SK-N-SH treated with all-trans-retinoic acid at 6 μM for 48 hours (cell line): ENCODE data around the gene TMEM184A.

ENCODE experiments used
- ARNTL ChIP-seq: fragments of 450-650 bp; formaldehyde crosslinking; IDR thresholded peaks from 2 replicates; pipeline ENCODE4 v1.5.0; 2020; ENCODE audit warnings: low read depth, mild to moderate bottlenecking, moderate library complexity, borderline replicate concordance
- BACH2 ChIP-seq: fragments of 250-450 bp; sonication (Bioruptor Pico); IDR thresholded peaks from 2 replicates; pipeline ENCODE4 v1.9.0; 2021; ENCODE audit warnings: mild to moderate bottlenecking, borderline replicate concordance
- CSDC2 ChIP-seq: fragments of 250-450 bp; sonication (Bioruptor Pico); IDR thresholded peaks from 2 replicates; pipeline ENCODE4 v1.5.0; 2020; ENCODE audit warnings: mild to moderate bottlenecking, moderate library complexity
- ESRRG ChIP-seq: fragments of 250-450 bp; sonication (Bioruptor Pico); IDR thresholded peaks from 2 replicates; pipeline ENCODE4 v1.6.1; 2021; ENCODE audit warnings: mild to moderate bottlenecking
- ISL1 ChIP-seq: fragments of 250-450 bp; sonication (Bioruptor Pico); IDR thresholded peaks from 2 replicates; pipeline ENCODE4 v2.1.2; 2022; ENCODE audit warnings: mild to moderate bottlenecking, moderate library complexity
- PPARA ChIP-seq: fragments of 250-450 bp; sonication (Bioruptor Pico); IDR thresholded peaks from 2 replicates; pipeline ENCODE4 v1.5.0; 2020; ENCODE audit warnings: mild to moderate bottlenecking, borderline replicate concordance
- RARB ChIP-seq: fragments of 250-450 bp; sonication (Bioruptor Pico); IDR thresholded peaks from 2 replicates; pipeline ENCODE4 v1.8.0; 2021; ENCODE audit warnings: mild to moderate bottlenecking, moderate library complexity
- SNAI2 ChIP-seq: fragments of 250-450 bp; sonication (Bioruptor Pico); IDR thresholded peaks from 2 replicates; pipeline ENCODE4 v1.5.0; 2020; ENCODE audit warnings: mild to moderate bottlenecking, moderate library complexity
- ZFP30 ChIP-seq: fragments of 450-650 bp; formaldehyde crosslinking; IDR thresholded peaks from 2 replicates; pipeline ENCODE4 v1.5.0; 2022; ENCODE audit warnings: mild to moderate bottlenecking, moderate library complexity
- ZNF70 ChIP-seq: fragments of 450-650 bp; formaldehyde crosslinking; IDR thresholded peaks from 2 replicates; pipeline ENCODE4 v1.5.0; 2020; ENCODE audit warnings: mild to moderate bottlenecking, moderate library complexity
- ZNF8 ChIP-seq: fragments of 450-650 bp; formaldehyde crosslinking; IDR thresholded peaks from 2 replicates; pipeline ENCODE4 v1.5.0; 2020; ENCODE audit warnings: mild to moderate bottlenecking, moderate library complexity
- TF ChIP-seq, protein P1 (sequence below): fragments of 250-450 bp; sonication (Bioruptor Pico); IDR thresholded peaks from 2 replicates; pipeline ENCODE4 v1.8.0; 2020; ENCODE audit warnings: mild to moderate bottlenecking, moderate library complexity, borderline replicate concordance
- TF ChIP-seq, protein P2 (sequence below): fragments of 250-450 bp; sonication (Bioruptor Pico); IDR thresholded peaks from 2 replicates; pipeline ENCODE4 v1.5.1; 2020; ENCODE audit warnings: low read depth, mild to moderate bottlenecking, moderate library complexity

DNA sequence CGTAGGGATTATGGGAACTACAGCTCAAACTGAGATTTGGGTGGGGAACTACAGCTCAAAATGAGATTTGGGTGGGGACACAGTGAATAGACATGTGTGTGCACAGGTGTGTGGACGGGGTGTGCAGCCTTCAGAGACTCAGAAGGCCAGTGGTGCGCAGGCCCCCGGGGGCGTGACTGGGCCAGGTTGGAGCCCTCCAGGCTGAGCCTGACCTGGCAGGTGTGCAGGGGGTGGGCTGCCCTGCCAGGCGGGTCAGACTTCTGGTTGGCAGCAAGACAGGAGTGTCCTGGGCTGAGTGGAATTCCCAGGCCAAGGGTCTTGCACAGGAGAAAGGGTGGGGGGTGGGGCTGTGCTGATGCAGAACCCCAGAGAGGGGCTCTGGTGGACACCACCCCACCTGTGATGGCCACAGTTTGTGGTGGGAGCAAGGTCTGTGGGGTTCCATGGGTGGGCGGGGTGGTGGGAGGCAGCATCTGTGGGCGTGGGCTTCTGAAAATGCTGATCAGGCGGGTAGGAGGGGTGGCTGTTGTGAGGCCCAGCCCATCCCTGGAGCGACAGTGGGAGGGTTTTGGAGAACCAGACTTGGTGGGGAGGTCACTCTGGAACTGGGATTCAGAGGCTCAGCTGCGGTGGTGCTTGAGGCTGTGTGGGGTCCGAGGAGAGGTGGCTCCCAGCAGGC lies 43.1 kb upstream of the TMEM184A start:
- TF ChIP-seq ISL1 (CRISPR knock-in tag) (no peak), ARNTL (CRISPR knock-in tag) (no peak), ESRRG (no peak), BACH2 (CRISPR knock-in tag) (no peak), CSDC2 (no peak), SNAI2 (CRISPR knock-in tag) (no peak), RARB (no peak), ZNF70 (CRISPR knock-in tag) (no peak), ZNF8 (CRISPR knock-in tag) (no peak), ZFP30 (CRISPR knock-in tag) (no peak), PPARA (CRISPR knock-in tag) (no peak)
- TF ChIP-seq, protein P1, sequence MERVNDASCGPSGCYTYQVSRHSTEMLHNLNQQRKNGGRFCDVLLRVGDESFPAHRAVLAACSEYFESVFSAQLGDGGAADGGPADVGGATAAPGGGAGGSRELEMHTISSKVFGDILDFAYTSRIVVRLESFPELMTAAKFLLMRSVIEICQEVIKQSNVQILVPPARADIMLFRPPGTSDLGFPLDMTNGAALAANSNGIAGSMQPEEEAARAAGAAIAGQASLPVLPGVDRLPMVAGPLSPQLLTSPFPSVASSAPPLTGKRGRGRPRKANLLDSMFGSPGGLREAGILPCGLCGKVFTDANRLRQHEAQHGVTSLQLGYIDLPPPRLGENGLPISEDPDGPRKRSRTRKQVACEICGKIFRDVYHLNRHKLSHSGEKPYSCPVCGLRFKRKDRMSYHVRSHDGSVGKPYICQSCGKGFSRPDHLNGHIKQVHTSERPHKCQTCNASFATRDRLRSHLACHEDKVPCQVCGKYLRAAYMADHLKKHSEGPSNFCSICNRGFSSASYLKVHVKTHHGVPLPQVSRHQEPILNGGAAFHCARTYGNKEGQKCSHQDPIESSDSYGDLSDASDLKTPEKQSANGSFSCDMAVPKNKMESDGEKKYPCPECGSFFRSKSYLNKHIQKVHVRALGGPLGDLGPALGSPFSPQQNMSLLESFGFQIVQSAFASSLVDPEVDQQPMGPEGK (CRISPR knock-in tag) = no peak
- TF ChIP-seq, protein P2, sequence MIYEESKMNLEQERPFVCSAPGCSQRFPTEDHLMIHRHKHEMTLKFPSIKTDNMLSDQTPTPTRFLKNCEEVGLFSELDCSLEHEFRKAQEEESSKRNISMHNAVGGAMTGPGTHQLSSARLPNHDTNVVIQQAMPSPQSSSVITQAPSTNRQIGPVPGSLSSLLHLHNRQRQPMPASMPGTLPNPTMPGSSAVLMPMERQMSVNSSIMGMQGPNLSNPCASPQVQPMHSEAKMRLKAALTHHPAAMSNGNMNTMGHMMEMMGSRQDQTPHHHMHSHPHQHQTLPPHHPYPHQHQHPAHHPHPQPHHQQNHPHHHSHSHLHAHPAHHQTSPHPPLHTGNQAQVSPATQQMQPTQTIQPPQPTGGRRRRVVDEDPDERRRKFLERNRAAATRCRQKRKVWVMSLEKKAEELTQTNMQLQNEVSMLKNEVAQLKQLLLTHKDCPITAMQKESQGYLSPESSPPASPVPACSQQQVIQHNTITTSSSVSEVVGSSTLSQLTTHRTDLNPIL (CRISPR knock-in tag) = no peak
